HG03159 (cell line): ENCODE measurements around the gene CYFIP1.

Experiments
- ATAC-seq: cut with Tn5 transposase; IDR thresholded peaks from one replicate; pipeline ENCODE4 v1.9.1; 2021; ENCODE audit warnings: mild to moderate bottlenecking, moderate library complexity; ENCODE audit not compliant: unreplicated experiment

Gene CYFIP1

DNA sequence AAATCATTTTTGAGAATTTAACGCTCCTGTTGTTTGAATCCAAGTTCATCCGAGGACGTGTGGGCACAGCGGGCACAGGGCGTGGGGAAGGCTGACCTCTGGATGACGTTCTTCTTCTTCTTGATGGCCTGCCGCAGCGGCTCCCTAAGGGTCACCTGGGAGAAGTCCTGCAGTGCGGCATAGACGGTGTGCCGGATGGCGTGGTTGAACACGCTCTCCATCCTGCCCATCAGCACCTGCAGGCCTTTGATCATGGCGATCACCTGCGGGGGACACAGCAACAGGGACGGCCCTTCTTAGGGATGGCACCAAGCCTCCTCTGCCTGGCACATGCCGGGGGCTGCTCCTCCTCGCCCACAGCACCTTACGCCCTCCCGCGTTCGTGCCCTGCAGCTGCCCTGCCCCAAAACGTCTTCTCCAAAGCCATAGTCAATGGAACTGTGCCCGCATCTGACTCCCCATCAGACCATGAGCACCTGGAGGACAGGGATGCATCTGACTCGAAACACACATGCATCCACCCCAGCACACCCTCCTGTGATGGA is 61.5 kb downstream of the CYFIP1 start:
- no peak for ATAC-seq

- no peak for ATAC-seq
These were observed 62.1 kb downstream of the CYFIP1 start for GRCh38 chr15:22918056-22918455.

GRCh38 chr15:22917556-22917955 is 62.6 kb downstream of the CYFIP1 start:
- ATAC-seq, result no peak

DNA sequence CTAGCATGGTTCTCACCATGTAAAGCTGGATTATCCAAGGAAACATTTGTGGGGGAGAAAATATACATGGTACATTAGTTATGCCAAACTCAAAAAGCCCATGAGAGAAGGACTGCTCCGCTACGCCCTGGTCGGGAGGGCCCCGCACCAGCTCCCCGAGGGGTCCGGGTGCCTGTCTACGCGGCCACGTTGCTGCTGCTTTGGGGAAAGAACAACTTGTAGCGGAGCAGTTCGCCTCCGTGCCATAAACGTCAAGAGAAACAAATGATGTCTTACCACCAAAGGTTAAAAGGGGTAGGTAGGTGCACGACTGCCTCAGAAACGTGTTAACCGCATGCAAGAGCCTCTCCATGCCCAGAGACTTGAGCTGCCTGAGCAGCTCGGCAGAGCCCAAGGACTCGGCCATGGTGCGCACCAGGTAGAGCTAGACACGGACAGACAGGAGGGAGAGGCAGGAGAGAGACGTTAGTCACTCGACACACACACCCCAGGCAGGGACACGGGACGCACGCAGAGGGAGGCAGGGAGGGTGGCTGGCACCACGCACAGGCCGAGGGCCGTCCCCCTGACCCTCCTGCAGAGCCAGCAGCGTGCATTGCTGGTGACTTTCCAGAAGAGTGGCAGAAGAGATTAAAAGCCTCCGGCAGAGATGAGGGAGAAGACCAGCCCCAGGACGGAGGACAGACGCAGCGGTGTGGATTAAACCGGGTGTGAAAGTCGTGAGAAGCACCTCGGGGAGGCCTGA is 63.4 kb downstream of the CYFIP1 start:
- ATAC-seq, result no peak

GRCh38 chr15:22915866-22916515 is 64.2 kb downstream of the CYFIP1 start:
- ATAC-seq, result no peak

DNA sequence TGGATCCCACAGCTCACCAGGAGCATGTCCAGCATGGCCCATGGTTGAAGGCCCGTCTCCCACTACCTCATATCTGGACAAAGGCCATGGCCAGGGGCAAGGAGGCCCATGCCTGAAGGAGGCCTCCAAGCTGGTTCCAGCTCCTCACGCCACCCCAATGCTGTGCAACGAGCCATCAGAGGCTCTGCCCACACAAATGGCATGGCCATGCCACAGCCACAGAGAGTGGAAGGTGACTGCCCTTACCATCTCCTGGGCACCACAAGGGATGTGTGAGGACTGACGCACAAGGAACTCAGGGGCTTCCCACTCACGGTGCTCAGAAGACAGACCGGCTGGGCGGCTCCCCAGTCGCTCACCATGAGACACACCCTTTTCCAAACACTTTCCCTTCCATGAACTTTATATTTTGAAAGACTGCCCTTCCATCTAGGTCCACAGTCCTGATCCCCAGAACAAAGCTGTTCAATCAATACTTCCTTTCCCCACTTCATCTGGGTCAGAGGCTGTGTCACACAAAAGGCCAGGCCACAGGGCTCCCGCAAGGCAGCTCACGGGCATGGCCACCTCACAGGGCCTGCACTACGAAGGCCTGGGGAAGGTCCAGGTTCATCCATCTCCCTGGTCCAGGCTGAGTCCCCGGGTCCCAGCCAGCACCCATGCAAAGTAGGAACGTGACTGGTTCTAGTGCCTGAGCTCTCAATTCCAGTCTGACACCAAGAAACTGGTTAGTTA is 66.4 kb downstream of the CYFIP1 start:
- ATAC-seq, result no peak

DNA sequence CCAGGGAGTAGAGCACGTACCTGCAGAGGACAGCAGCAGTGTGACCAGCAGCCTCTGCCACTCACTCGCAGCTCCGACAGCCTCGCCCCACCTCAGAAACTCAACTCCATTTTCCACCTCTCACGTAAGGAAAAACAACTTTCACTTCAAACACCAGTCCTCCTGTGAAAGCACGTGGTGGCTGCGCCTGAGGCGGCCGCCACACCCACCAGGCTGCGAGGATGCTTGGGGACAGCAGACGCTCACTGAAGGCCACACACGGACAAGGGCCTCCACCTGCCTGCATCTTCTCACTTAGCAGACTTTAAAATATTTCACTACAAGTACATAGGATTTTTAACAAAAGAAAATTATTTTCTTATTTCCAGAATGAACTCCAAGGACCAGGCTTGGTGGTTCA is 67.9 kb downstream of the CYFIP1 start:
- no peak for ATAC-seq

DNA sequence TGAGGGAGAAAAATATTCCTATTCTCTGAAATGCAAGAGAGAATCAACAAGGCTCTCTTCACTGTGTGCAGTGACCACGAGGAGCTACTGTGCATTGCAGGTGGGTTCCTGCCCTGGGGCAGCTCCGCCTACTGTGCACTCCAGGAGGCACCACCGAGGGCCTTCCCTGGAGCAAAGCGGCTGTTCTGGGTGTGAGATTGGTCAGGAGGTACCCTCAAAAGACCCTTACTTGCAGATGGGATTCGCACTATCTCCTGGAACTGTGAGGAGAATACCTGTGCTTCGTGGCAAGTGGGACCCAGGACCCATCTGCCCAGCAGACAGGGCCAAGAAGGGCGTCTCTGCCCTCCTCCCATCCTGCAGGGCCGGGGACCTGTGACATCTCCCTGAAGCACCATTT is 68.9 kb downstream of the CYFIP1 start:
- no peak for ATAC-seq

DNA sequence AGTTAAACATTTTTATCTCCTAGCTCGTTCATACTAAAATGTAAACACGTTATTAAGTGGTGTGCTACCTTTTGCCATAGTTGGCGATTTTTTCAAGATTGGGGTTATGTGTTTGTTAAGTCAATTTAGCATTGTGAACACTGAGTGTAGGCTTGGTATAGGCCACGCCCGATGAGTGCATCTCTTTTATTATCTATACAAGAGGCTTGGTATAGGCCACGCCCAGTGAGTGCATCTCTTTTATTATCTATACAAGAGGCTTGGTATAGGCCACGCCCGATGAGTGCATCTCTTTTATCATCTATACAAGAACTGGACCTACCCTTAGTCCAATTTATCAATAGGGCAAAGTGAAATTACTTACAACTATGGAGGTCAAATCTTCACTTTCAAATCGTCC is 71.3 kb downstream of the CYFIP1 start:
- no peak for ATAC-seq

GRCh38 chr15:22907161-22907950 is 72.8 kb downstream of the CYFIP1 start:
- no peak for ATAC-seq

GRCh38 chr15:22904736-22905135 is 75.4 kb downstream of the CYFIP1 start:
- ATAC-seq, result no peak

- no peak for ATAC-seq
These were observed 76.1 kb downstream of the CYFIP1 start for GRCh38 chr15:22903961-22904534.

- no peak for ATAC-seq
These were observed 76.7 kb downstream of the CYFIP1 start for GRCh38 chr15:22903427-22903826.

GRCh38 chr15:22902981-22903380 is 77.2 kb downstream of the CYFIP1 start:
- no peak for ATAC-seq

- ATAC-seq, result no peak
These were observed 77.6 kb downstream of the CYFIP1 start for GRCh38 chr15:22902578-22902977.

DNA sequence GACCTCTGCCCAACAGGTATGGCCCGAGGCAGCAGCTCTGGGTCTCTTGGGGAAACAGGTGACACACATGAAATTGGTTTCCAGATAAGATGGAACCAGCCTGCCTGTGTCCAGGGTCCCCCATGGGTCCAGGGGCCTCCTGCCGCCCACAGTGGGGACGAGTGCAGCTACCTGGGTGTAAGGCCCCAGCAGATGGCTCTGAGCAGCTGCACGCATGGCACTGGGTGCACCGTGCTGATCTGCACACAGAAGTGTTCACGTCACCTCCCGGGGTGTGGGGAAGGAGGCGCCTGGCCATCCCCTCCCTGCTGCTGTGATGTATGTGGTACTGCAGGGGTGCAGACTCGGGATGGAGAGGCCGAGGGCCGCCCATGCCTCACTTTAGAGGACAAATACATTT is 78.1 kb downstream of the CYFIP1 start:
- ATAC-seq, result no peak

DNA sequence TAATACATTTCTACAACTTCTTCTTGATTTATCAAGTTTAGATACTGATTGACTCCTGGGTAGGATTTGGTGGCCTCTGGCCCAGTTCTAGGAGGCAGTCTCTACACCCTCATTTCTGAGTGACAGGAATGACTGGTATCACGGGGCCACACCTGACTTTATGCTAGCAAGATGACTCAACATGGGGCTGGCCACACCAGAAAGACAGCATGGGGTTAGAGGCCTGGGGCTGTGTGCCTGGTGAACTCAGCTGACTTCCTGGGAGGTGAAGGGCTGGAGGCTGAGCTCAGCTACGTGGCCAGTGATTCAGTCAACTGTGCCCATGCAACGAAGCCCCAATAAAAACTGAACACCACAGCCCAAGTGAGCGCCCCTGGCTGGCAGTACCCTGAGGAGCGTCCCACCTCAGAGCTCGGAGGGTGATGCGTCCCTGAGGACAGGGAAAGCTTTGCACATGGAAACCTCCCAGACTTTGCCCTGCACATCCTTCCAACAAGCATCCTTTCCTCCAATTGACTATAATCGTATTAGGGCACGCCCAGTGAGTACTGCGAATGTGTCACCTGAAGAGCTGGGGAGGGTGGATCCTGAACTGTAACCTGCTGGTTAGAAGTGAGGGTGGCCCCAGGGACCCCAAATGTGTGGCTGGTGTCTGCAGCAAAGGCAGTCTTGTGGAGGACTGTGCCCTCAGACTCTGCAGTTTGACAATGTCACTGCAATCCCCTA is 84.5 kb downstream of the CYFIP1 start:
- ATAC-seq, result peak; percentile 70

DNA sequence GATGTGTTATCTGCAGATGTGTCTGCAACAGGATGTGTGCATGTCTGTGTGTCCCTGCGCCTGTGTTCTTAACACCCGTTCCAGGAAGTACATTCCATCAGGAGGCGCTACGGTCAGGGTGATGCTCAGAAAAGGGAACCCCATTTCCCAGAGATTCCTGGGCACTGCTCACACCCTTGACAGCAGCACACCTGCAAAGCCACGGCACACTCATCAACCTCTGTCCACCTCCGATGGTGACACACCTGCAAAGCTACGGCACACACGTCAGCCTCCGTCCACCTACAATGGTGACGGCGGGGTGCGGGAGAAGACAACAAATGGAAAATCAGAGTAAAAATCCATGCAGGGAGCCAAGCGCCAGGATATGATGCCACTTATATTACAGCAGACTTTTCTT is 86.3 kb downstream of the CYFIP1 start:
- no peak for ATAC-seq

DNA sequence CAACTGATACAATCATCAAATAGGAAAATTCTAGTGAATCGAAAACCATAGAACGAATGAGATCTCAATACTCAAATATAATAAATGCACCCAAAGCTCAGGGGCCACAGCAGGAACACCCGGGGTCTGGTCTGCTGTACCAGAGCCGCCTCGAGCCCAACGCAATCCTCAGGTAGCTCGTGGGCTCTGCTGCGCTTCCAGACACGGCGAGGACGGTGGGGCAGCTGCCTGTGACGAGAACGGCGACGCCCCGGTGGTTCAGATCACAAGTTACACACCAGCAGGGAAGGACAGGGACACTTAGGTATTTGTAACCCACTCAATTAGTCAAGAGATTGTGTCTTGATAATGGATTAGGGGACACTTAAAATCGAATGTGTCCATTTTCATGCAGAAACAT is 87.1 kb downstream of the CYFIP1 start:
- ATAC-seq, result no peak

DNA sequence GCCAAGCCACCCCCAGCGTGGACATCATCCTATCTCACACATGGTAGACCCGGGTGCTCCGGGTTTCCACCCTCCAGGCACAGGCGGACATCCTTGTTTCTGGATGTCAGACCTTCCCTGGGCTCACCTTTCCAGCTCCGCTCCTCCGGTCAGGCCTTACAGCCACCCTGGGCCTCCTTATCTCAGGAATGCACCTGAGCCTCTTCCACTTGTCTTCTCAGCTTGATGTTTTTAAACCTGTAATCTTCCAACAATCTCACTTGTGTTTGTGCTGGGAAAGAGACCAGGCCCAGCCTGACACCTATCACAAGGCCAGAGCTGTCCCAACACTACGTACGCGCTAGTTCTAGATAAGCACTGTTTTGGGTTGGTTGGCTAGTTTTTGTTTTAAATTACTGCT is 87.8 kb downstream of the CYFIP1 start:
- no peak for ATAC-seq
